ENCODE data around the gene UBTD2.

UBTD2 gene

GRCh38 chr5:172164769-172165212 lies 118.8 kb downstream of the UBTD2 start:
- Histone ChIP-seq H4K8ac (ENCODE audit: low read depth, low read length) (no peak overlapping the region), H4K12ac (ENCODE audit: low read depth, low read length) (no peak overlapping the region), H3K9me3 (ENCODE audit: insufficient read depth, low read depth, low read length) (no peaks in the 10 kb centered on the region), H3K79me1 (ENCODE audit: low read length) (no peaks in the 10 kb centered on the region), H3K23ac (ENCODE audit: low read length) (no peak overlapping the region), H3K14ac (ENCODE audit: low read length) (no peak overlapping the region), H2BK120ac (ENCODE audit: insufficient read depth, low read length, poor library complexity) (no peak overlapping the region), H2BK12ac (ENCODE audit: low read length) (no peak overlapping the region), H3K4me1 (ENCODE audit: control insufficient read depth in 1 of 2, insufficient read depth in 2 of 2, low read length in 2 of 2) (peaks cover 12 to 18% of the 10 kb centered on the region in 2 experiments), H3K4ac (ENCODE audit: low read depth, low read length) (peak overlapping the region; percentile 51), H3K4me3 (ENCODE audit: low read depth, low read length) (no peak overlapping the region), H2AK5ac (ENCODE audit: low read length) (no peak overlapping the region), H3K36me3 (ENCODE audit: control insufficient read depth in 1 of 2, insufficient read depth in 2 of 2, low read length in 2 of 2) (peaks cover 2 to 5% of the 10 kb centered on the region in 2 experiments), H3K79me2 (ENCODE audit: control insufficient read depth, insufficient read depth, low read length, poor library complexity) (peaks cover 6% of the 10 kb centered on the region), H3K4me2 (ENCODE audit: low read length) (no peak overlapping the region), H4K91ac (ENCODE audit: low read depth, low read length) (no peak overlapping the region), H2AFZ (ENCODE audit: insufficient read depth, low read length, poor library complexity) (peak overlapping the region; percentile 44), H2BK5ac (ENCODE audit: low read depth, low read length, poor library complexity) (no peak overlapping the region), H3K9ac (ENCODE audit: low read length) (no peak overlapping the region), H3K27ac (ENCODE audit: low read depth, low read length) (no peak overlapping the region), H3K27me3 (ENCODE audit: insufficient read depth, low read length) (no peaks in the 10 kb centered on the region), H3K18ac (ENCODE audit: low read length) (peak overlapping the region; percentile 43)
- WGBS (ENCODE audit: extremely low coverage, insufficient coverage, insufficient read length) = no CpG with 5 or more reads among the region's 13 CpGs
- no peak for DNase-seq

GRCh38 chr5:172163346-172163745 lies 120.2 kb downstream of the UBTD2 start:
- no peaks in the 10 kb centered on the region for H3K27me3 ChIP-seq (ENCODE audit: insufficient read depth, low read length)
- H3K9ac ChIP-seq (ENCODE audit: low read length) = no peak overlapping the region
- H3K36me3 ChIP-seq (ENCODE audit: control insufficient read depth in 1 of 2, insufficient read depth in 2 of 2, low read length in 2 of 2) = peaks cover 0 to 5% of the 10 kb centered on the region in 2 experiments
- H3K79me1 ChIP-seq (ENCODE audit: low read length) = no peaks in the 10 kb centered on the region
- no peak overlapping the region for H2AK5ac ChIP-seq (ENCODE audit: low read length)
- H3K4ac ChIP-seq (ENCODE audit: low read depth, low read length) = no peak overlapping the region
- no peak overlapping the region for H4K91ac ChIP-seq (ENCODE audit: low read depth, low read length)
- no peak overlapping the region for H3K4me2 ChIP-seq (ENCODE audit: low read length)
- H2BK5ac ChIP-seq (ENCODE audit: low read depth, low read length, poor library complexity) = no peak overlapping the region
- H2BK12ac ChIP-seq (ENCODE audit: low read length) = no peak overlapping the region
- no CpG with 5 or more reads among the region's 4 CpGs for WGBS (ENCODE audit: extremely low coverage, insufficient coverage, insufficient read length)
- H3K14ac ChIP-seq (ENCODE audit: low read length) = no peak overlapping the region
- peaks cover 12 to 15% of the 10 kb centered on the region in 2 experiments for H3K4me1 ChIP-seq (ENCODE audit: control insufficient read depth in 1 of 2, insufficient read depth in 2 of 2, low read length in 2 of 2)
- no peak overlapping the region for H4K8ac ChIP-seq (ENCODE audit: low read depth, low read length)
- H2AFZ ChIP-seq (ENCODE audit: insufficient read depth, low read length, poor library complexity) = no peak overlapping the region
- no peak overlapping the region for H3K18ac ChIP-seq (ENCODE audit: low read length)
- no peaks in the 10 kb centered on the region for H3K9me3 ChIP-seq (ENCODE audit: insufficient read depth, low read depth, low read length)
- no peak overlapping the region for H3K27ac ChIP-seq (ENCODE audit: low read depth, low read length)
- no peak overlapping the region for H2BK120ac ChIP-seq (ENCODE audit: insufficient read depth, low read length, poor library complexity)
- no peak for DNase-seq
- H3K4me3 ChIP-seq (ENCODE audit: low read depth, low read length) = no peak overlapping the region
- H3K79me2 ChIP-seq (ENCODE audit: control insufficient read depth, insufficient read depth, low read length, poor library complexity) = peaks cover 3% of the 10 kb centered on the region
- H4K12ac ChIP-seq (ENCODE audit: low read depth, low read length) = no peak overlapping the region
- H3K23ac ChIP-seq (ENCODE audit: low read length) = no peak overlapping the region

GRCh38 chr5:172162987-172163343 lies 120.6 kb downstream of the UBTD2 start:
- Histone ChIP-seq H4K8ac (ENCODE audit: low read depth, low read length) (no peak overlapping the region), H3K18ac (ENCODE audit: low read length) (no peak overlapping the region), H3K14ac (ENCODE audit: low read length) (no peak overlapping the region), H2AFZ (ENCODE audit: insufficient read depth, low read length, poor library complexity) (no peak overlapping the region), H3K36me3 (ENCODE audit: control insufficient read depth in 1 of 2, insufficient read depth in 2 of 2, low read length in 2 of 2) (peaks cover 0 to 5% of the 10 kb centered on the region in 2 experiments), H3K4ac (ENCODE audit: low read depth, low read length) (no peak overlapping the region), H3K4me2 (ENCODE audit: low read length) (no peak overlapping the region), H3K79me2 (ENCODE audit: control insufficient read depth, insufficient read depth, low read length, poor library complexity) (peaks cover 3% of the 10 kb centered on the region), H2BK12ac (ENCODE audit: low read length) (no peak overlapping the region), H3K27me3 (ENCODE audit: insufficient read depth, low read length) (no peaks in the 10 kb centered on the region), H3K4me3 (ENCODE audit: low read depth, low read length) (no peak overlapping the region), H2BK120ac (ENCODE audit: insufficient read depth, low read length, poor library complexity) (no peak overlapping the region), H3K79me1 (ENCODE audit: low read length) (no peaks in the 10 kb centered on the region), H3K23ac (ENCODE audit: low read length) (no peak overlapping the region), H2BK5ac (ENCODE audit: low read depth, low read length, poor library complexity) (no peak overlapping the region), H2AK5ac (ENCODE audit: low read length) (no peak overlapping the region), H4K91ac (ENCODE audit: low read depth, low read length) (no peak overlapping the region), H4K12ac (ENCODE audit: low read depth, low read length) (no peak overlapping the region), H3K4me1 (ENCODE audit: control insufficient read depth in 1 of 2, insufficient read depth in 2 of 2, low read length in 2 of 2) (peaks cover 12 to 15% of the 10 kb centered on the region in 2 experiments), H3K27ac (ENCODE audit: low read depth, low read length) (no peak overlapping the region), H3K9ac (ENCODE audit: low read length) (no peak overlapping the region), H3K9me3 (ENCODE audit: insufficient read depth, low read depth, low read length) (no peaks in the 10 kb centered on the region)
- WGBS (ENCODE audit: extremely low coverage, insufficient coverage, insufficient read length) = no CpG with 5 or more reads among the region's 5 CpGs
- no peak for DNase-seq

GRCh38 chr5:172162323-172162986 lies 121.1 kb downstream of the UBTD2 start:
- no peak overlapping the region for H2BK5ac ChIP-seq (ENCODE audit: low read depth, low read length, poor library complexity)
- no peak overlapping the region for H3K4me3 ChIP-seq (ENCODE audit: low read depth, low read length)
- H2AK5ac ChIP-seq (ENCODE audit: low read length) = peak overlapping the region; percentile 20
- H4K8ac ChIP-seq (ENCODE audit: low read depth, low read length) = no peak overlapping the region
- H2AFZ ChIP-seq (ENCODE audit: insufficient read depth, low read length, poor library complexity) = no peak overlapping the region
- H3K9me3 ChIP-seq (ENCODE audit: insufficient read depth, low read depth, low read length) = no peaks in the 10 kb centered on the region
- H3K23ac ChIP-seq (ENCODE audit: low read length) = no peak overlapping the region
- H3K4me2 ChIP-seq (ENCODE audit: low read length) = no peak overlapping the region
- no peak overlapping the region for H3K27ac ChIP-seq (ENCODE audit: low read depth, low read length)
- DNase-seq = peak in 1 of 2 donors; percentile 40
- H3K27me3 ChIP-seq (ENCODE audit: insufficient read depth, low read length) = no peaks in the 10 kb centered on the region
- no peak overlapping the region for H4K91ac ChIP-seq (ENCODE audit: low read depth, low read length)
- peak overlapping the region; percentile 30 for H3K18ac ChIP-seq (ENCODE audit: low read length)
- peak overlapping the region; percentile 20 for H3K14ac ChIP-seq (ENCODE audit: low read length)
- H3K4ac ChIP-seq (ENCODE audit: low read depth, low read length) = peak overlapping the region; percentile 16
- no peak overlapping the region for H3K9ac ChIP-seq (ENCODE audit: low read length)
- H3K36me3 ChIP-seq (ENCODE audit: control insufficient read depth in 1 of 2, insufficient read depth in 2 of 2, low read length in 2 of 2) = peaks cover 0 to 5% of the 10 kb centered on the region in 2 experiments
- H2BK120ac ChIP-seq (ENCODE audit: insufficient read depth, low read length, poor library complexity) = no peak overlapping the region
- WGBS (ENCODE audit: extremely low coverage, insufficient coverage, insufficient read length) = no CpG with 5 or more reads among the region's 5 CpGs
- peaks cover 12 to 15% of the 10 kb centered on the region in 2 experiments for H3K4me1 ChIP-seq (ENCODE audit: control insufficient read depth in 1 of 2, insufficient read depth in 2 of 2, low read length in 2 of 2)
- no peak overlapping the region for H2BK12ac ChIP-seq (ENCODE audit: low read length)
- H4K12ac ChIP-seq (ENCODE audit: low read depth, low read length) = peak overlapping the region; percentile 10
- H3K79me1 ChIP-seq (ENCODE audit: low read length) = no peaks in the 10 kb centered on the region
- H3K79me2 ChIP-seq (ENCODE audit: control insufficient read depth, insufficient read depth, low read length, poor library complexity) = peaks cover 3% of the 10 kb centered on the region
